HG03457 (cell line): ENCODE results near the gene TMEM43.
"Not testable (repeated sequence)": the region's sequence is repeated elsewhere in the genome, so short reads cannot be mapped to it uniquely, and the experiment has no call there.

ENCODE experiments used
- ATAC-seq: cut with Tn5 transposase; IDR thresholded peaks from one replicate; pipeline ENCODE4 v1.9.1; 2021; ENCODE audit warnings: moderate number of reproducible peaks; ENCODE audit not compliant: unreplicated experiment

TMEM43 gene

GRCh38 chr3:14124615-14125192, at the start of gene TMEM43, which contains the start of gene CHCHD4:
TSS of gene TMEM43 (plus strand) at chr3:14125052. CDS start at chr3:14125194, 142 bp downstream.
TSS of gene CHCHD4 (minus strand) at chr3:14124870. CDS start at chr3:14124676, 194 bp downstream.
- peak; percentile 91 for ATAC-seq

GRCh38 chr3:14075233-14075632, 49.6 kb upstream of the TMEM43 start:
- ATAC-seq, result not testable (repeated sequence)

GRCh38 chr3:14077310-14077709, 47.5 kb upstream of the TMEM43 start:
- ATAC-seq, result no peak

- no peak for ATAC-seq
Measured at GRCh38 chr3:14082108-14082657, 42.7 kb upstream of the TMEM43 start.

GRCh38 chr3:14087461-14087860, 37.4 kb upstream of the TMEM43 start:
- ATAC-seq, result not testable (repeated sequence)

GRCh38 chr3:14091959-14092358, 32.9 kb upstream of the TMEM43 start:
- ATAC-seq, result not testable (repeated sequence)

GRCh38 chr3:14092464-14092863, 32.4 kb upstream of the TMEM43 start:
- ATAC-seq, result no peak

- ATAC-seq, result no peak
Measured at GRCh38 chr3:14093831-14094230, 31.0 kb upstream of the TMEM43 start.

GRCh38 chr3:14096742-14097141, 28.1 kb upstream of the TMEM43 start:
- ATAC-seq, result no peak

GRCh38 chr3:14097616-14098391, 27.0 kb upstream of the TMEM43 start:
- ATAC-seq, result no peak

- not testable (repeated sequence) for ATAC-seq
Measured at GRCh38 chr3:14109821-14110220, 15.0 kb upstream of the TMEM43 start.

- ATAC-seq, result no peak
Measured at GRCh38 chr3:14110699-14111098, 14.2 kb upstream of the TMEM43 start.

- no peak for ATAC-seq
Measured at GRCh38 chr3:14113965-14114635, 10.8 kb upstream of the TMEM43 start.

- ATAC-seq, result no peak
Measured at GRCh38 chr3:14117468-14118399, 7.1 kb upstream of the TMEM43 start.

GRCh38 chr3:14118400-14119381, 6.2 kb upstream of the TMEM43 start:
- no peak for ATAC-seq

GRCh38 chr3:14119651-14120050, 5.2 kb upstream of the TMEM43 start:
- no peak for ATAC-seq

GRCh38 chr3:14120111-14120920, 4.5 kb upstream of the TMEM43 start:
- no peak for ATAC-seq

- not testable (repeated sequence) for ATAC-seq
Measured at GRCh38 chr3:14120921-14121448, 3.9 kb upstream of the TMEM43 start.
